HG02943 (cell line): ENCODE measurements around the gene NCKAP5.

Experiments used
- ATAC-seq: cut with Tn5 transposase; IDR thresholded peaks from one replicate; pipeline ENCODE4 v1.9.1; 2021; ENCODE audit warnings: mild to moderate bottlenecking, low read depth, moderate library complexity; ENCODE audit not compliant: unreplicated experiment

NCKAP5 gene

GRCh38 chr2:133433455-133434451 lies 134.5 kb downstream of the NCKAP5 start:
- no peak for ATAC-seq

- no peak for ATAC-seq
These were observed 135.5 kb downstream of the NCKAP5 start for GRCh38 chr2:133432778-133433177.

GRCh38 chr2:133431289-133431688 lies 137.0 kb downstream of the NCKAP5 start:
- ATAC-seq: no peak

- no peak for ATAC-seq
These were observed 141.5 kb downstream of the NCKAP5 start for GRCh38 chr2:133426791-133427190.

GRCh38 chr2:133425612-133426011 lies 142.7 kb downstream of the NCKAP5 start:
- ATAC-seq: no peak

GRCh38 chr2:133424876-133425275 lies 143.4 kb downstream of the NCKAP5 start:
- no peak for ATAC-seq

GRCh38 chr2:133422931-133423351 lies 145.3 kb downstream of the NCKAP5 start:
- no peak for ATAC-seq

GRCh38 chr2:133421516-133422324 lies 146.5 kb downstream of the NCKAP5 start:
- peak; percentile 97 for ATAC-seq

GRCh38 chr2:133420788-133421187 lies 147.5 kb downstream of the NCKAP5 start:
- ATAC-seq: no peak

- ATAC-seq: no peak
These were observed 149.6 kb downstream of the NCKAP5 start for GRCh38 chr2:133418671-133419070.

GRCh38 chr2:133418021-133418420 lies 150.2 kb downstream of the NCKAP5 start:
- peak; percentile 34 for ATAC-seq

- ATAC-seq: no peak
These were observed 150.8 kb downstream of the NCKAP5 start for GRCh38 chr2:133417415-133417814.

GRCh38 chr2:133416736-133417135 lies 151.5 kb downstream of the NCKAP5 start:
- no peak for ATAC-seq

GRCh38 chr2:133416146-133416545 lies 152.1 kb downstream of the NCKAP5 start:
- no peak for ATAC-seq

GRCh38 chr2:133415210-133415876 lies 152.9 kb downstream of the NCKAP5 start:
- ATAC-seq: no peak

- ATAC-seq: no peak
These were observed 153.6 kb downstream of the NCKAP5 start for GRCh38 chr2:133414486-133415209.

GRCh38 chr2:133413863-133414262 lies 154.4 kb downstream of the NCKAP5 start:
- ATAC-seq: no peak

GRCh38 chr2:133412694-133413093 lies 155.6 kb downstream of the NCKAP5 start:
- ATAC-seq: no peak

GRCh38 chr2:133411857-133412256 lies 156.4 kb downstream of the NCKAP5 start:
- no peak for ATAC-seq

GRCh38 chr2:133411101-133411500 lies 157.2 kb downstream of the NCKAP5 start:
- no peak for ATAC-seq
